GM18868 (cell line): ENCODE data around the gene PIP4P1.
"Not testable (repeated sequence)": the region's sequence is repeated elsewhere in the genome, so short reads cannot be mapped to it uniquely, and the experiment has no call there.

ENCODE experiments used
- ATAC-seq: cut with Tn5 transposase; IDR thresholded peaks from one replicate; pipeline ENCODE4 v1.9.1; 2021; ENCODE audit warnings: mild to moderate bottlenecking, moderate library complexity; ENCODE audit not compliant: unreplicated experiment

Gene PIP4P1

DNA sequence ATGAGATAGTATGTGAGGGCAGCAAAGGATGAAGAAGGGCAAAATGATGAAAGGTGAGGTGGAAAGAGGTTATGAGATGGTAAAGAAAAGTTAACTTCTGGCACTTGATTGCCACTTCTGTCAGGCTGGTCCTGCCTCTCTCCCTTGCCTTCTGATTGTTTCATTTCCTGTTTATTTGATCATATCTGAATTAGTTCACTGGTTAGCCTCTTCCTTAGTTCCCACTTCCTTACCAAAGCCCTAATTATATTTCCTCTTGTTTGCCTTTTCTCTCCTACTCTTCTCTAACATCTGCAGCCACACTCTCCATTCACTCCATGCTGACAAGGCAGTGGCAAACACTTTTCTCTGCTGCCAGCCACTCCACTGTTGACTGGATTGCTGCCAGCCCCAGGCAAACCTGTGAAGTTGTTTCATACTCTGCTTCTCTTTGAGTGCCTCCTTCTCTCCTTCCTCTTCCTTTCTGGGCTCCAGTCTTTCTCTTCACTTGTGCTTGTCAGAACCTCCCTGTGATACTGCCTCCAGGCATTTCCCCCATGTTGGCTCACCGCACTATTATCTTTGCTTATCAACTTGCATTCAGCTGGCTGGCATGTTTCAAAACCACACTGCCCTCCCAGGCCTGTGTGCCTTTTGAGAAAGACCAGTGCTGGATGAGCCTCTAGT lies 16.1 kb upstream of the PIP4P1 start:
- ATAC-seq, result no peak

DNA sequence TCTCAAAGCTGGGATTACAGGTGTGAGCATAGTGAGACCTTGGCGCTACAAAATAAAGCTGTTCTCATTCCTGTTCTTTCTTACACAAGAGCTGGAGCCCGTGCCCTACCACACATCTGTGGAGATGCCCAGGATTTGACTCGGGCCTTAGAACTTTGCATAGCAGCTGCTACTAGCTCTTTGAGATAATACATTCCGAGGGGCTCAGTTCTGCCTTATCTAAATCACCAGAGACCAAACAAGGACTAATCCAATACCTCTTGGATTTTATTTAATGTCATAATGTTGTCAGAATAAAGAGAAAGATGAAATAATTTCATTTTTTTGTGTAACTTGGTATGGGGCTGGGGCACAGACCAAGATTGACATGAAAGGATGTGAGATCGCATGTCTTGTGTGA lies 15.5 kb upstream of the PIP4P1 start:
- no peak for ATAC-seq

DNA sequence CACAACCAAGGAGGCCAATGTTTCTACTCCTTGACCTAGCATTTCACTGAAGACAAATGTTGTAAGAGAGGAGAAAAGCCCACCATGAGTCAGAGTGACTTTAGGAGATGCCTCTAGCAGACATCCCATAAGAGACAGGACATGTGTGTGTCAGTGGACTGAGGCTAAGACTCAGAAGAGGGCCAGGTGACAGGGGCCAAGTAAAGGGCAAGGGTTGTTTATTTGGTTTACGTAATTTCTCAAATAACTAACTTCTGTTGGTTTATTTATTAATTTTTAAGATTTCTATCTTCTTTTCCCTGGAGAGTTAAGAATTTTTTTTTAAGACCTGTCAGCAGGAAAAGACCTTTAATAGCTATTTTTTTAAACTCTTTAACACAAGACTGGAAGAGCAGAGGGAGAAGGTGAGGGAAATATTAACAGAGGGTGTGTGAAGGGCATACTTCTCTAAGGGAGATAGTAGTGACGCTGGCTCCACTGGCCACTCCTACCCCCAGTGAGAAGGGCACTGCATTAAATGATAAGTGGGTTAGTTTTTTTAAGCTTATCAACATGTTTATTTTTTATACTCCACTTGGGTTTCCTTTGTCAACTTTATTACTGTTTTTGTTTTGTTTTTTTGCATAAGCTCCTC lies 11.4 kb upstream of the PIP4P1 start:
- ATAC-seq, result no peak

GRCh38 chr14:20470603-20470901 lies 9.3 kb upstream of the PIP4P1 start:
- no peak for ATAC-seq

- peak; percentile 42 for ATAC-seq
These were observed 8.8 kb upstream of the PIP4P1 start for GRCh38 chr14:20469890-20470602.

GRCh38 chr14:20469242-20469889 lies 8.1 kb upstream of the PIP4P1 start, which contains the start of gene PNP:
Gene PNP (plus strand): TSS chr14:20469406. CDS start chr14:20469525, 119 bp downstream.
- ATAC-seq, result peak; percentile 96

DNA sequence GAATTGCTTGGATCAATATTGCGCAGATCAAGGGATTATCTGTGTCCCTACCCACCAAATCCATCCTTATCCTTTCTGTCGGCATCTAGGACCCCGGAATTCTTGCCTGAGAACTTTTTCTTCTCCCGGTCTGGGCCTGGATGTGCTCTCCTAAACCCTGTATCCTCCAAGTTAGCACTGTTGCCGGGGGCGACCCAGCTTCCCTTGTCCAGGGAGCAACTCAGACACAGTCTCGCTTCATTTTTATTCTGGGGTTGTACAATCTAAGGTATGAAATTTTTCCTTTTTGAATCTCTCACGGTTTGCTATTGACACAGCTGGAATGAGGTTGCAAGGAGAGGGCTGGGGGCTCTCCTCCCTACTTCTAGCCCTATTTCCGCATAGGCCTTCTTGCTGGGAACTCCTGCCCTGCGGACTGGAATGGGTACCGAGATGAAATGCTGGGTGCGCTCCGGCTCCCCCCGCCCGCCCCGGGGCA lies 7.6 kb upstream of the PIP4P1 start:
- ATAC-seq, result no peak

GRCh38 chr14:20460458-20461224 lies 593 bp downstream of the PIP4P1 start:
- ATAC-seq, result peak; percentile 2

GRCh38 chr14:20458031-20458789 lies 3.0 kb downstream of the PIP4P1 start:
- ATAC-seq, result no peak

- no peak for ATAC-seq
These were observed 4.3 kb downstream of the PIP4P1 start for GRCh38 chr14:20456971-20457370.

- ATAC-seq, result peak; percentile 53
These were observed 5.6 kb downstream of the PIP4P1 start for GRCh38 chr14:20455355-20456300.

DNA sequence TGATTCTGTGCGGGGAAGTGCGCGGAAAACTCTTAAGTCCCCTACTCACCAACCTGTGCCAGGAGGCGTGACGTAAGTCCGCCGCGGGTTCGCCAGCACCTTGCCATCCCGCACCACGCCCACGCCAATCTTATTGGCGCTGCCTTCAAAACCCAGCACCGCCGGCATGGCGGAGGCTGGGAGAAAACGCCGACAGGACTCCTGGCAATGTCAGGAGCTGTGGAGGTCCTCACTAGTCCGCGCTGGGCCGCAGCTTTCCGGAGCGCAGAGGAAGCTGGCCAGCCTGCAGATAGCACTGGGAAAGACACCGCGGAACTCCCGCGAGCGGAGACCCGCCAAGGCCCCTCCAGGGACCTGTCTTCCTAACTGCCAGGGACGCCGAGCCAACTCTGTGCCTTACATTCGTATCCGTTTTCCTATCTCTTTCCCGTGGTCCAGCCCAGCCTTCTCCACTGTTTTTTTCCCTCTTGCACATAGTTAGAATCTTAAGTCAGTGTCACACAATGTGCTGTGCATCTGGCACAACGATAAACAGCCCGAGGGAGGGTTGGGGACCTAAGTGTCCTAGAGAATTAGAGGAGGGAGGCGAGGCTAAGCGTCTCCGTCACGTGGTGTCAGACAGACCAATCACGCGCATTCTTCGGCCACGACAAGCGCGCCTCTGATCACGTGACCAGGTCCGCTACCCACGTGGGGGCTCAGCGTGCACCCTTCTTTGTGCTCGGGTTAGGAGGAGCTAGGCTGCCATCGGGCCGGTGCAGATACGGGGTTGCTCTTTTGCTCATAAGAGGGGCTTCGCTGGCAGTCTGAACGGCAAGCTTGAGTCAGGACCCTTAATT lies 6.5 kb downstream of the PIP4P1 start, which contains the start of the genes APEX1 and OSGEP:
Gene APEX1 (plus strand): TSS at position 711 of the 839 bp plus-strand sequence. CDS start 420 bp downstream, outside the sequence.
Gene OSGEP (minus strand): TSS at position 297 of the 839 bp plus-strand sequence. CDS start 129 bp downstream, at position 168.
- ATAC-seq, result peak; percentile 85

GRCh38 chr14:20452831-20453230 lies 8.4 kb downstream of the PIP4P1 start:
- ATAC-seq, result not testable (repeated sequence)

GRCh38 chr14:20446889-20447288 lies 14.3 kb downstream of the PIP4P1 start:
- no peak for ATAC-seq

DNA sequence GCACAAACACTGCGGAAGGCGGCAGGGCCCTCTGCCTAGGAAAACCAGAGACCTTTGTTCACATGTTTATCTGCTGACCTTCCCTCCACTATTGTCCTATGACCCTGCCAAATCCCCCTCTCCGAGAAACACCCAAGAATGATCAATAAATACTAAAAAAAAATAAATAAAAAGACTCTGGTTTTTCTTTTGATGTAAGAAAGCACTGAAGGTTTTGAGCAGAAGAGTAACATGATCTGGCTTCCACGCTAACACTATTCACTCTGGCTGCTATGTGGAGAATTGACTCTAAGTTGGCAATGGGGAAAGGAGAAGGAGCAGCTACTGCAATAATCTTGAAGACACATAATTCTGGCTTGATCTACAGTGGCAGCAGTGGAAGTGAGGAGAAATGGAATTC lies 17.6 kb downstream of the PIP4P1 start:
- ATAC-seq, result not testable (repeated sequence)

- no peak for ATAC-seq
These were observed 19.8 kb downstream of the PIP4P1 start for GRCh38 chr14:20441461-20441860.

DNA sequence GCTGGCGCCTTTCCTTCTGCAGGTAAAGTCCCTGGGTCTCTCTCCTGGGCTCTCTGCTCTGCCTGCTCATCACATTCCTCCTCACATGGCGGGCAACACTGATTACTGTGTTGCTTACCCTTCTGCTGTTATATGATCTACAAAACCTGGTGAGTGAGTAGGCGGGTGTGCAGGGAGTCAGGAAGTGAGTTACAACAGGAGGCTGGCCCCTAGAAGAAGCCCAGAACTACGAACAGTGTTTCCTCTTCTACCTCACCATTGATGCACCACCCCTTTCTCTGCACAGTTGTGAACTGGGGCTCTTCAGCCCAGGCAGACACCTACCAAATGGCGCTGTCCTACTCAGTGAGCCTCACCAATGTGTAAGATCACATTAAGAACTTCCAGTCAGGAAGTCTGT lies 20.4 kb downstream of the PIP4P1 start:
- ATAC-seq, result no peak

DNA sequence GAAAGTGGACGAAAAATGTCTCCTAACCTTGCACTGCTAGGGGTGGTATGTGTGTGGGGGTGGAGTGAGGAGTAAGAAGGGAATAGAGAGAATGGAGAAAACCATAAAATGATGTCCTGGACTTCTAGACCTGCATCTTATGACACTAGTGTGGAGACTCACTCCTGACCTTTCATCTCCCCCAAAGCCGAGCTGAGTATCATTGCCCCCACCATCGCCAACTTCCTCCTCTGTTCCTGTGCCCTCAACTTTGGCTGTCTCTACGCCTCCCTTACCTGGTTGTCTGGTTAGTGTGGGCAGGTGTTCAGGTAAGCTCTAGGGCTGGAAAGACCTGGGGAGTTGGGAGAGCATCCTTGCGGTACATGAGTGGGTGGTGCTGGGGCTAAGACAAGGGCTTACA lies 20.8 kb downstream of the PIP4P1 start:
- ATAC-seq, result no peak
